ENCODE measurements around the gene PPM1F.
"Not testable (repeated sequence)": the region's sequence is repeated elsewhere in the genome, so short reads cannot be mapped to it uniquely, and the experiment has no call there.

The PPM1F gene

DNA sequence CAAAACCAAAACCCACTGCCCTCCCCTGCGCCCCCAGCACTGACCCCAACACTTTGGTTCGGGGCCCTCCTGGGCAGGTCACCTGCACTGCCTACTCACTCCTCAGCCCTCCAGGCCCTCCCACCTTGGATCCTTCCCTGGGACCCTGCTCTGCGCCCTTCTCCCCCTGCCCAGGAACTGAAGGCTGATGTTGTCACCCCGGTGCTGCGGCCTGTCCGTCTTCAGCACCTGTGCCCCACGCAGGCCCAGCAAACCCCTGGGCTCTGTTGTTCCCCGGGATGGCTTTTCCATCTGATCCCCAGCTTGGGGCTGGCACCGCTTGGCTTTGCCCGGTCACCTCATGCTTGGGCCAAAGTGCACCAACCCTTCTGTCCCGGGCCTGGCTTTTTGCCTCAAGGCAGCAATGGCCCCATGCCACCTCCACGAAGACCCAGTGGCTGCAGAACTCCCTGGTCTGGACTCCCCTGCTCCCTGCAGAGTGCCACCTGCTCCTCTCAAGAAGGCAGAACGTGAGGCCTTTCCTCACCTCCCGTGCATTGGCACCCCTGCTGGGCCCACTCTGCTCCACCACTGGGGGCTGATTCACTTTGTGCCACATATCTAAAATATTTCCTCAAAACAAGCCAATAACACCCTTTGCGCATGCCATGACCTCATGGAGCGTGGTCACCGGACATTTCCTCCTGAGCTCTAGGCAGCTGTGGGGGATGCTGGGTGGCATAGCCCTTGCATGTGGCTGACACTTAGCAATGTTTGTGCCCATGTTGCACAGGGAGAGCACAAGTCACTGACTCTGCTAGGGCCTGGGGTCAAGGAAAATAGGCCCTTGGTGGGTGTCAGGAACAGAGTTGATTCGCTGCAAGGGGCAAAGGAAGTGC is 8.8 kb downstream of the PPM1F start:
- intact Hi-C loops (cut with DNase I): no loop called here
- DNase-seq: peak in 1 of 10 donors; percentile 63

DNA sequence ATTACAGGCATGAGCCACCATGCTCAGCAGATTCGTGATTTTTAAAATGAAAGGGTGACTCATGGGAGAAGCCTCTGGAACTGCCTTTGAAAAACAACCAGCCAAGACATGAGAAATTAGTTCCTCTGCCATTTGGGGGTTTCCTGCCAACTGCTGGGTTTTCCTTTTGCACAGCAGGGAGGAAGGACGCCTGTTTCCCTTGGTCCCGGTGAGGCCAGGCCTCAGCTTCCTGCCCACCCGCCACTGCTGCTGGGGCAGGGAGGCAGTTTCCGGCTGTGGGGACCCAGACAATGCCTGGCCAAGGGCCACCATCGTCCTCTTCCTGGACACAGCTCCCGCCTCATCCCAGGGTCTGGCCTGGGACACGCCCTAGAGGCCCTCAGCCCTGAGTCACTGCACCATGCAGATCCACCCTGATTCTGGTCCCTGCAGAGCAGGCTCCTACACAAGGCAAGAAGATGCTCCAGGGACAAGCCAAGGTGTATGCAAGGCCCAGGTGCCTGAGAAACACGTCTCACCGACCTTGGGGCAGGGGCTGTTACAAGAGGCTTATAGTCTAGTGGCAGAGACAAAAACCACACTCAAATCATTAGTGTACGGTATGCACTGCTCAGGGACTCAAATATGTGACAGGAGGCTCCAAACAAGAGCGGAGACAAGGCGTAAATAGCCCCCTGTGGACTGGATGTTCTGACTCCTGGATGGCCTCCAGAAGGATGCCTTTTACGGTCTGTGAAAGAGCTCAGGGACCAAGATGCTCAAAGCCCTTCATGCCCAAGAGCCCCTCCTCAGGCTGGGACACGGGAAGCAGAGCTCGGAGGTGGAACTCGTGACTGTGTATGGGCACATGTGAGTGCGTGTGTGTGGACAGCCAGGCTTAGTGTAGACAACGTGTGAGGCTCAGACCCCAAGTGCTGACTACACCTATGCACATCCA is 10.0 kb downstream of the PPM1F start:
- DNase-seq: no peak
- intact Hi-C loops (cut with DNase I): no loop called here

DNA sequence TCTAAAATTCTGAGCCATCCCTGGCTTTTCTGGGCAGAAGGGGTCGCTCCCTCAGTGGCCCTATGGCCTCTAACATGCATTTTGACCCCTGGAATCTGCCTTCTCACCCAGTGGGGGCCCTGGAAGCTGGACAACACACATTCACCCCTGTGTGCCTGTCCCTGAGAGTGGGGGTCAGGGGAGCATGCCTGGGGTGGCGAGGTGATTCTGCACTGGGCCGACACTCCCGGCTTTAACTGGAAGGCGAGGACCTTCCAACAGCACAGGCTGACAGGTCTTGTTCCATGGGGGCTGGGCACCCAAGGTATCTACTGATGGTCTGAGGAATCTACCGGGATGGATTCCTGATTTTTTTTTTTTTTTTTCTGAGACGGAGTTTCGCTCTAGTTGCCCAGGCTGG is 10.7 kb downstream of the PPM1F start:
- intact Hi-C loops (cut with DNase I): no loop called here
- no peak for DNase-seq

DNA sequence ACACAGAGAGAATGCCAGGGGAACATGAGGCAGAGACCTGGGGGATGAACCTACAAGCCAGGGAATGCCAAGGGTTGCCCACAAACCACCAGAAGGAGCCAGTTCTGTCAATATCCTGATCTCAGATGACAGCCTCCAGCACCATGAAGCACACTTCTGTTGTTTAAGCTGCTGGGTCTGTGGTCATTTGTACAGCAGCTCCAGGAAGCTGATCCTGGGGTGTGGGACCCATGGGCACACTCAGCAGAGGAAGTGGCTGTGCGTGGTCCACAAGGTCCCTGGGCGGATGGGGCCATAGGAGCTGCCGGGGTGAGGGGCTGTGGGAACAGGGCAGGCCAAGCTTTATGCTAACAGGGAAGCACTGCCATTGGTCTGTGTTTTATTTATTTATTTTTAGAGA is 12.1 kb downstream of the PPM1F start:
- intact Hi-C loops (cut with DNase I): no loop called here
- no peak for DNase-seq

DNA sequence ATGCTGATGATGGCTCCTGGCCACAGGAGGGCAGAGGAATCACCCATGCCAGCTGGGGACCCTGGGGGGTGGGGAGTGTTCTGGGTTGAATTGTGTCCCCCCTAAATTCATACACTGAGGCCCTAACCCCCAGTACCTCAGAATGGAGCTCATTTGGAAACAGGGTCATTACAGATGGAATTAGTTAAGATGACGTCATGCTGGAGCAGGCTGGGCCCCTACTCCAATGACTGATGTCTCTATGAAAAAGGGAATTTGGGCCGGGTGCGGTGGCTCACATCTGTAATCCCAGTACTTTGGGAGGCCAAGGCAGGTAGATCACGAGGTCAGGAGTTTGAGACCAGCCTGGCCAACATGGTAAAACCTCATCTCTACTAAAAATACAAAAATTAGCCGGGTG is 12.7 kb downstream of the PPM1F start:
- intact Hi-C loops (cut with DNase I): loop anchor here (2.0 to 5.0 kb wide), 2 partner anchors 13 to 208 kb away; partner anchors contain the start of gene PPM1F

DNA sequence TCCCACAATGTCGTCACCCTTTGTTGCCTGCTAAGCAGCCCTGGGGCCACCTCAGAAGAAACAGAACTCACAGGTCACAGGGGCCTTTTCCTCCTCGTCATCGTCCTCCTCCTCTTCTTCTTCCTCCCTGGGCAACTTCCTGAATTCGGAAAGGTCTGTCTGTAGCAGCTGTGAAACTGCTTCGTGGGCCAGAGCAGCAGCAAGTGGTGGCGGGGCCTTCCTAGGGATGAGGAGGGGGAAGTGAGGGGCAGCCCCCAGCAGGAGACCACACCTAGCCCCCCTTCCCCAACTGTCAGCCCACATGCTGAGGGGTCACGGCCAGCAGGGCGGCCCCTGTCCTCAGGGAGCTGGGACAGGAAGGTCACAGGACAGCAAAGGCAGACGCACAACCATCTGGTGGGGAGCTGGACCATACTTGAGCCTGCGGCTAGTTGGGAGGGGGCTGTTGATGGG is 13.2 kb downstream of the PPM1F start:
- no peak for DNase-seq
- intact Hi-C loops (cut with DNase I): loop anchor here (2.0 to 5.0 kb wide), 2 partner anchors 13 to 207 kb away; partner anchors contain the start of gene PPM1F

More for the DNA sequence above, 12.7 kb downstream of the PPM1F start:
- DNase-seq: not testable (repeated sequence)

DNA sequence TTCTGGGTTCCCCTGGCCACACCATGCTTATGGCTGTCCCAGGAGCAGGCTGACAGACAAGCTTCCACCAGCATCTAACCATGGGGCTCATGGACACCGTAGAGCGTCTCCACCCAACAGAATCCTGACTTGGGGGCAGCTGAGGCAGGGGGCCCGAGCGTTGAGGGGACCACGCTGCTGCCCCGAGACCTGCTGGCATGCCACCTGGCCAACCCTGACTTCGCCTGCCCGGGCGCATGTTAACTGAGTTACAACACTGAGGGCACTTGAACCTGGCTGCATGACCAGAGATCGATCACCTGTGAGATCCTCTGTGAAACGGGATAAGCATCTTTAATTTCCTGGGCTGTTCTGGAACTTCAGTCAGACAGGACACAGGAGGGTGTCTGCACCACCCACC is 13.7 kb downstream of the PPM1F start:
- no peak for DNase-seq
- intact Hi-C loops (cut with DNase I): loop anchor here (1.0 to 5.0 kb wide), 4 partner anchors 14 to 226 kb away; partner anchors contain the start of gene PPM1F

DNA sequence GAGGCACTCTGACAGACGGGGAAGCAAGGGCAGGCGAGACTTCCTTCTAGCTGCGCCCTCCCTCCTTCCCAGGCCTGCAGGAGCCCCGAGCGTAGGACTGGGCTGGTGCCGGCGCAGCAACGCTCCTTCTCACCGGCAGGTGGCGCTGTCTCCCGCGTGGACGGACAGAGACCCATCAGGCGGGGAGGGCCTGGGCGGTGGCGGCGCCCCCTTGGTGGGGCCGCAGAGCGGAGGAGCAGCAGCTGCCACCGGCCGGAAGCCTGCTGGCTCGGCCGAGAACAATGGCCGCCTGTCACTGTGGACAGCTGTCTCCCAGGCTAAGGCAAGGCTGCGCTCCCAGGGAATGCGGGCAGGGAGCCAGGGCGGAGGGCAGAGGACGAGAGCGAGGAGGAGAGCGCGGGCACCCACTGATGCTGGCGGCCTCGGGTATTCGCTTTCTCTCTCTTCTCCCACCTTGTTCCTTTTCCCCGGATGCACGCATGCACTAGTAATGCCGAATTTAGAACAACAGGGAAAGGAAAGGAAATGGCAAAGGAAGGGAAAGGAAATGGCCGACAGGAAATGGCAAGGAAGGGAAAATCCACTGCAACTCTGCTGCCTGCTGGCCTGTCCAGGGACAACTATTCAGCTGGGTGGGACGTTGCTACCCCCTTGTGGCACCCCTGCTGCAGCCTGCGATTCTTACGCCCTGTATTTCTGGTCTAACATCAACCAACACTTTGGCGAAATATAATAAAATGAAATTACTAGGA is 14.4 kb downstream of the PPM1F start:
- DNase-seq: peak; percentile 90 to 99 (median 97)
- intact Hi-C loops (cut with DNase I): loop anchor here (1.0 to 5.0 kb wide), 4 partner anchors 15 to 225 kb away; partner anchors contain the start of gene PPM1F

DNA sequence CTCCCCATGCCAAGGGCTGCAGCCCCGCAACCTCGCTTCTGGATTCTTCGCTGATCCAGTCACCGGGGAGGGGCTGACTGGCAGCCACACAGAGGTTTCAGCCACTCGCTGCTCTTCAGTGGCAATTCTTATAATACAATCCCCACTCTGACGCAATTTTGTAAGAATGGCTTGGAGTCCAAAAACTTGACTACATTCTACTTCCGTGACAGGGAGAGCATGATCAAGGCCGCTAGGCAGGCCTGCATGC is 14.9 kb downstream of the PPM1F start:
- intact Hi-C loops (cut with DNase I): loop anchor here (1.0 to 5.0 kb wide), 4 partner anchors 15 to 224 kb away; partner anchors contain the start of gene PPM1F
- no peak for DNase-seq

DNA sequence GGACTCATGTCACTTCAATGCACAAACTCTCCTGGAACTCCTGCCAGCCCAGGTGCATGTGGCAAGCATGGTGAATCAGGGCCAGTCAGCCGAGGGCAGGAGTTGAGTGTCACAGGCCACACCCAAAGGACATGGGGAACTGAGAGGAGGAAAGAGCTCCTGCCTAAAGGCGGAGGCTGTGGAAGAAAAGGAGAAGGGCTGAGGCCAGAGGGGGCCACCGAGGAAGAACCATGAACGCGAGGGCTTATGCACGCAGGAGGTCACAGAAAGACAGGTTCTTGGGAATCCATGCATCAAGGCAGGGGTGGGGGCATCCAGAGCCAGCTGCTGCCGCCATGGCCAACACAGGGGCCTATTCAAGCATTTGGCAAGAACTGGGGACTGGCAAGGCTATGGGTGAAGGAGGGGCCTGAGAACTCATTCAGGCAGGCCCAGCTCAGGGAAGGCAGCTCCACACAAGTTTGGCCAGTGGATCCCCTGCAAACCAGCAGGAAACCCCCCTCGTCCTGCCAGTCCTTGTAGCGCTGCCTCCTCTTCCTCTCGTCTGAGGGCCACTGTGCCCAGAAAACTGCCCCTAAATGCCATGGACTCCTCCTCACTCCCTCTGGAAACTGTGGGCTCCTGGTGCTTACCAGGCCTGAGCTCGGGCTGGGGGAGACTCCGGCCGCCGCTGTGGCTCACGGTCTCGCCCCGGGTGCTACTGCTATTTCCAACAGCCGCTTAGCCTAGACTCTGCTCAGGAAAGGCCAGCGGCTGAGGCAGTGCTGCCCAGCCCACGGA is 15.4 kb downstream of the PPM1F start:
- intact Hi-C loops (cut with DNase I): loop anchor here (5.0 kb wide), 1 partner anchor 205 kb away; no protein-coding TSS in a partner anchor
- DNase-seq: peak in 4 of 10 donors; percentile 40 to 56 (median 50)

DNA sequence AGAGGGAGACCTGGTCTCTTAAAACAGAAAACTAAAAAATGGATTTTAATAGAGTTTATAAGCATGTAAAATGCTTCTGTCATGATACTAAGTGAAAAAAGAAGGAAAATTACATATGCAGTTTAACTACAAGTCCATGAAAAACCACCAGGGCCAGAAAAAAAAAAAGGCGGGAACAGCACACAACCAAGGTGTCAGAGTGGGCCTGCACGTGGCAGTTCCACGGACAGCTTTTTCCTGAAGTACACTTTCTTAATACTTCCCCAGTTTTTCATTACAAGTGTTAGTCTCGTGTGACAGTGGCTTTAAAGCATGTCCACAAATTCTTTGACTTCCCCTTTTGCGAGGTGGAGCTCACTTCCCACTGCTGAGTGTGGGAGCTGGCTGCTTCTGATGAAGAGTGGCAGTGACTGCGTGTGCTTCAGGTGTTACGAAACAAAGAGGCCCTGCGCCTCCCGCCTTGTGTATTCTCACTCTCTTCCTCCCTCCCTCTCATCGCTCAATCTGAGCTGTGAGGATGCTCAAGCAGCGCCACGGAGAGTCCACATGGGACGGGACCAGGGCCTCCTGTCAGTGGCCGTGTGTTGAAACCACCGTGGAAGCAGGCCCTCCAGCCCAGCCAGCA is 16.4 kb downstream of the PPM1F start:
- intact Hi-C loops (cut with DNase I): loop anchor here (5.0 kb wide), 1 partner anchor 204 kb away; no protein-coding TSS in a partner anchor

DNA sequence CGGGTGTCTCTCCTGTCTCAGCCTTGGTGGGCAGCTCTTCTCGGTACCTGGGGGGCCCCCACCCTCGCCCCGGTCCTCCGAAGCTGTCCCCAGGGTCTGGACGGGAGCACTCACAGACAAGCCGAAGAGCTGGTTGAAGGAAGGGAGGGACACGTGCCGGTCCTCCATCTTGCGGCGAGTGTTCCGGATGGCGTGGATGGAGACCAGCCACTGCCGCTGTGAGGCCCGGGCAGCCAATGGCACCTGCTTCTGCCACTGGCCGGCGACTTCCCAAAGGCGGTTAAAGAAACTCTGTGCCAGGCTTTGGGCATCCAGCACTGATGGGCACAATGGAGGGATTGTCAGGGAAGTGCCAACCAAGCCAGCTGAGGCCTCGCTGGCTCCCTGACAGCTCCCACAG is 18.7 kb downstream of the PPM1F start:
- peak in 9 of 10 donors; percentile 43 to 95 (median 62) for DNase-seq
- intact Hi-C loops (cut with DNase I): no loop called here

More for the DNA sequence above, 16.4 kb downstream of the PPM1F start:
- peak in 8 of 10 donors; percentile 42 to 93 (median 64) for DNase-seq

DNA sequence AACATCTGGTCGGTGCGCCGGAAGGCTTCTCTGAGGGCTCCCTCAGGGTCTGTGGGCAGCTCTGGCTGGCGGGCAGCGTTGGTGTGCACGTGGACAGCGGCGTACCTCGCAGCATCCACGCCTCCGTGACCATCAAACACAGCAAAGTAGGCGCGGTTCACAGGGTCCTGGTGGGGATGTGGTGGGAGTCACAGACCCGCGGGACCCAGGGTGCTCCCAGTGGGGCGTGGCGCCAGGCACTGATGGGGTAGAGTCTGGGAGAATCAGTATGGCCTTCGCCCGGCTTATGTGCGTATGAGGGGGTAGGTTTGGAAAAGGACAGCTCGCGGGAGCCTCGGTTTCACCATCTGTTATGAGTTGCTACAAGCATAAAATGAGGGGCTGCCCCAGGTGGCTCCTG is 19.2 kb downstream of the PPM1F start:
- intact Hi-C loops (cut with DNase I): no loop called here
- DNase-seq: no peak

DNA sequence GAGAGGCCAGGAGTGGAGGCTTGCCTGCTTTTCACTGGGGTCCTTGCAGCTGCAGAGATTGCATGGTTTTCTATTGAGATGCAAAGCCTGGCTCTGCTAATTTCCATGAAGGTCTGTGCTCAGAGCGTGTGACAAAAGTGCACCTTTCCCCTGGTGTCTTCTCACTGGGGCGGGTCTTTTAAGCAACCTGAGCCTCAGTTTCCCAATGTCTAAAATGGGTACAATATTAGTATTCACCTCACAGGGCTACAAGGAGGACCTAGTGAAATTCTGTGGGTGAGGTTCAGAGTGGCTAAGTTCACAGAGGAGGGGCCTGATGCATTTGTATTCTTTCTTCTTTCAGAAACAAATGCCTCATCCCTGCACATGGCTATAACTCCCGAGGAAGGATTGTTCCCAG is 20.3 kb downstream of the PPM1F start:
- intact Hi-C loops (cut with DNase I): no loop called here
- DNase-seq: no peak

DNA sequence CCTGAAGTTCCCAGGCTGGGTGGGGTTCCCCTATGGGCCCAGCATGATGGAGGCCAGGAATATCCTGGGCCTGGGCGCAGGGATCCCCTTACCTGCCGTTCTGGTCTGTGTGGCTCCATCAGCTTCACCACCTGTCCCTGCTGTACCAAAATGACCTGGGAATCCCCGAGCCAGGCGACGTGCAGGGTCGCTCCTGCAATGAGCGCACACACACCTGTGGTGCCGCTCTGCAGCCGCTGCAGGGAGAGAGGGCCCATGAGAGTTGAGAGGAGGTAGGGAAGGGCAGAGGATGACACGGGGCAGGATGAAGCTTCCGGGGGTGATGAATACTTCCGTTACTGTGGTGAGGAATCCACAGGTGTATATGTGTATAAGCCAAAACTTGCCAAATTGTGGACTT is 21.6 kb downstream of the PPM1F start:
- intact Hi-C loops (cut with DNase I): no loop called here

DNA sequence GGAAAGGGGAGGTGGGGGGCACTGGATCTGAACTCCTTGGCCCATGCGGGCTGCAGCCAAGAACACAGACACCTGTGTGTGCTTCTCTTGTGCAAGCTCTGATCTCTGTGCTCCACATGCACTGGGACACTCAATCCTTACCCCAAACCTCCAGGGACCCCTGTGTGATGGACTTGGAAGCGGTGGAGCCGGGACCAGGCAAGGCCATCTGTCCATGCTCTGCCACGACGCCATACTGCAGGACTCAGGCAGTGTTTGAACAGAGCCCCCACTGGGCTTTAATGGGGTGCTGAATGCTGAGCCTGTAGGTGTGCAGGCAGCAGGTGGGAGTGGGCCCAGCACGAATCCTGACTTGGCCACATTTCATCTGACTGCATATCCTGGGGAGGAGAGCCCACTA is 23.4 kb downstream of the PPM1F start:
- DNase-seq: no peak
- intact Hi-C loops (cut with DNase I): no loop called here

More for the DNA sequence above, 21.6 kb downstream of the PPM1F start:
- DNase-seq: no peak

DNA sequence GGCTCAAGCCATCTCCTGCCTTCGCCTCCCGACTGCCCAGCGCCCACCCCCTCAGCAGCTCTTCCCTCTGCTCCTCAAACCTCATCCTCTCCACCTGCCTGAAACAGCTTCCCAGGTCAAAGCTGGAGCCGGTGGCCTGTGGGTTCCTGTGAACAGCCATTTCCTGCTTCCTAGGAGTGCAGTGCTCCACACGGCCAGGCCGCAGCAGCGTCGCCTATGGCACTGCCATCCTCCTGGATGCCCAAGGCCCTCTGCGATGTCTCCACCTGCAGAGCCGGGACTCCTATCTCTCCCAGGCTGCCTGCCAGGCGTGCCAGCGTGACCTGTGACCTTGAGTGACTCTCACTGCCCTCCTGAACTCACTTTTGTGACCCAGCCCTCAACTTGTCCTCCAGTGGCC is 24.6 kb downstream of the PPM1F start:
- peak in 1 of 10 donors; percentile 33 for DNase-seq
- intact Hi-C loops (cut with DNase I): no loop called here

DNA sequence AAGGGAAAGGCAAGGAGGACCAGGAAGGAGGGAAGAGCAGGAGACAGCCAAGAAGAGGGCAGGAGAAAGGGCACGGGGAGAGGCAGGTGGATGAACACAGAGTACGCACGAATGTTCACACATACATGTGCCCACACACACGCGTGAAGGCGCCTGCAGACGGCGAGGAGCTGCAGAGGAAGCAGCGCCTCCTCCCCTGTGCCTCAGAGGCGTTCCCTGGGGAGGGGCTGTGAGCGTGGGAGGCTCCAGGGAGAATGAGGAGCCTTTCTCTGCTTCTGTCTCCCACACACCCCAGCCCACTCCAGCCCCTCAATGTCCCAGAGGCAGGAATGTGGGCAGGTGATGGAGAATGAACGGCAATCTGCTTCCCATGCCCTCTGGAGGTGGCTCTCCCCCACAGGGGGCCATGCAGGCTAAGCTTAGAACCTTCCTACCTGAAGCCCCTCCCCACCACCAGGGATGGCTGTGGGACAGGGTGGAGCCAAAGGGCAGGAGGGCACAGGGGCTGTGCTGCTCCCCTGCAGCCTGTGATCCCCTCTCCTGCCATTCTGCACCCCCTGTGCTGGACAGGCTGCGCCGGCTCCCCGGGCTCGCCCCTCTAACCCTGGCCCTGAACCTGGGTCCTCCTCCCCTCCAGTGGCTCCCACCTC is 25.3 kb downstream of the PPM1F start:
- peak in 6 of 10 donors; percentile 45 to 93 (median 77) for DNase-seq
- intact Hi-C loops (cut with DNase I): no loop called here
